Measurements from ENCODE around the gene E4F1. TPM values are rescaled to one million over a fixed set of nuclear protein-coding genes. Genes with fewer than 3 reads are reported as not detected.

E4F1 gene
- total and polyA plus RNA-seq, 2 experiments from 2014 or later, result 27.7 to 55.4 TPM

DNA sequence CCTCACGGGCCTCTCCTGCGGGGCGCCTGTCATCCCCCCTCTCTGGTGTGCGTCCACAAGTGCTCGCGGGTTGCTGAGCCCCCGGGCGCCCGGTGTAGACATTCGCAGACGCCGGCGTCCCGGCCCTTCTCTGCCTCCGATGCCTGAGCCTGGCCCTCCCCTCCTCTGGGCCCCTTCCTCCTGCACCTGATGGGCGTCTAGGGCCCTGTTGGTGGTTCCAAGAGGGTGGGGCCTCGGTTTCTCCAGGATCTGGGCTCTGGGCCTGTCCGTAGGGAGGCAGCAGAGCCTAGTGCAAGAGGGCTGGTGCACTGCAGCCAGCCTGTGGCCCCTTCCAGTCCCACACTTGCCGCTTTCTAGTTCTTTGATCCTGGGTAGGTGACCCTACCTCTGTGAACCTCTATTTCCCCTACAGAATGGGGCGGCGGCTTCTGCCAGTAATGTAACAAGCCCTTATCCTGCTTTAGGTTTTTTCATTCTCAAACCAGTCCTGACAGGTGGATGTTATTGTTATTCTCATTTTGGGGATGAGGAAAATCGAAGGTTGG is 623 bp downstream of the E4F1 start:
- Histone ChIP-seq H3K4me3 (peak overlapping the region; percentile 81), H3K27me3 (no peaks in the 10 kb centered on the region), H3K4me1 (ENCODE audit: low read depth) (peaks cover 3% of the 10 kb centered on the region), H3K27ac (peak overlapping the region; percentile 71), H3K9me3 (ENCODE audit: low read depth) (no peaks in the 10 kb centered on the region), H3K36me3 (peaks cover 4% of the 10 kb centered on the region)
- peak; percentile 38 for TF ChIP-seq CTCF (IDR thresholded peaks at IDR 0.05; ENCODE audit: low read depth, low read length)
- peak; percentile 44 to 60 for DNase-seq (ENCODE audit: low read depth in 1 of 2, low spot score in 1 of 2)

GRCh38 chr16:2226245-2226793 is 2.9 kb downstream of the E4F1 start:
- TF ChIP-seq CTCF (IDR thresholded peaks at IDR 0.05; ENCODE audit: low read depth, low read length), result no peak

DNA sequence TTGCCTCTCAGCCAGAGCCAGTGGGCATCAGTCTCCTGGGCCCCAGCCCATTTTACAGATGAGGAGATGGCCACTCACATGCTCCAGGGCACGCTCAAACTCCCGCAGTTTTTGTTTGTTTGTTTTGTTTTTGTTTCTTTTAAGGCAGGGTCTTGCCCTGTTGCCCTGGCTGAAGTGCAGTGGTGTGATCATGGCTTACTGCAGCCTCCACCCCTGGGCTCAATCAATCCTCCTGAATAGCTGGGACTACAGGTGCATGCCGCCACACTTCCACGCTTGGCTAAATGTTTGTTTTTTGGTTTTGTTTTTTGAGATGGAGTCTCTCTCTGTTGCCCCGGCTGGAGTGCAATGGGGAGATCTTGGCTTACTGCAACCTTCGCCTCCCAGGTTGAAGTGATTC is 3.5 kb downstream of the E4F1 start:
- no peaks in the 10 kb centered on the region for H3K9me3 ChIP-seq (ENCODE audit: low read depth)
- no peak for DNase-seq (ENCODE audit: low read depth in 1 of 2, low spot score in 1 of 2)
- TF ChIP-seq CTCF (IDR thresholded peaks at IDR 0.05; ENCODE audit: low read depth, low read length), result no peak
- peaks cover 3% of the 10 kb centered on the region for H3K4me1 ChIP-seq (ENCODE audit: low read depth)
- peaks cover 15% of the 10 kb centered on the region for H3K36me3 ChIP-seq
- no peak overlapping the region for H3K27ac ChIP-seq
- H3K4me3 ChIP-seq, result no peak overlapping the region
- no peaks in the 10 kb centered on the region for H3K27me3 ChIP-seq

More at GRCh38 chr16:2226245-2226793, 2.9 kb downstream of the E4F1 start:
- Histone ChIP-seq H3K4me1 (ENCODE audit: low read depth) (peaks cover 3% of the 10 kb centered on the region), H3K4me3 (no peak overlapping the region), H3K36me3 (peaks cover 14% of the 10 kb centered on the region), H3K27ac (no peak overlapping the region), H3K9me3 (ENCODE audit: low read depth) (no peaks in the 10 kb centered on the region), H3K27me3 (no peaks in the 10 kb centered on the region)
- no peak for DNase-seq (ENCODE audit: low read depth in 1 of 2, low spot score in 1 of 2)

DNA sequence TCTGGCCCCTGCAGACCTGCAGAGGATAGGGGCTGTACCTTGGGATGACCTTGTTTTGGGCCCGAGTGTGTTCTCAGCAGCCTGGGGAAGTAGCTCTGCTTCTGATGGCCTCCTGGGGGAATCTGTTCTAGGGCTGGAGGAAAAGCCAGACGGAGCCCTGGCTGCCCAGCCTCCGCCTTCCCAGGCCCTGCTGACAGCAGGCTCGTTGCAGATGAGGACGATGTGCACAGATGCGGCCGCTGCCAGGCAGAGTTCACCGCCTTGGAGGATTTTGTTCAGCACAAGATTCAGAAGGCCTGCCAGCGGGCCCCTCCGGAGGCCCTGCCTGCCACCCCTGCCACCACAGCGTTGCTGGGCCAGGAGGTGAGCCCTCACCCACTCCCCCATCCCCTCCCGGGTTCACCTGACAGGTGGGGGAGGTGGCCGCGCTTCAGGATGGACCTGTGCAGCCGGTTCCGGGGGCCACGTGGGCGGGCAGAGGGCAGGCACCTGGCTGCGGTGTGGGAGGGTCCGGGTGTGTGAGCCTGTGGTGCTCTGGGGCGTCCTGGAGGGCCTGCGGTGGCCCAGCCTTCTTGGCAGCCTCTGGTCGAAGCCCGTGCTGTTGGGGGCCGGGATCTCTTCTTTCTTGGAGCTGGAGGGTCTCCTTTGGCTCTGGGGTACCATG is 4.9 kb downstream of the E4F1 start:
- no peak overlapping the region for H3K27ac ChIP-seq
- H3K4me1 ChIP-seq (ENCODE audit: low read depth), result no peaks in the 10 kb centered on the region
- H3K36me3 ChIP-seq, result peaks cover 26% of the 10 kb centered on the region
- no peak overlapping the region for H3K4me3 ChIP-seq
- H3K27me3 ChIP-seq, result no peaks in the 10 kb centered on the region
- TF ChIP-seq CTCF (IDR thresholded peaks at IDR 0.05; ENCODE audit: low read depth, low read length), result no peak
- no peaks in the 10 kb centered on the region for H3K9me3 ChIP-seq (ENCODE audit: low read depth)
- DNase-seq (ENCODE audit: low read depth in 1 of 2, low spot score in 1 of 2), result no peak

DNA sequence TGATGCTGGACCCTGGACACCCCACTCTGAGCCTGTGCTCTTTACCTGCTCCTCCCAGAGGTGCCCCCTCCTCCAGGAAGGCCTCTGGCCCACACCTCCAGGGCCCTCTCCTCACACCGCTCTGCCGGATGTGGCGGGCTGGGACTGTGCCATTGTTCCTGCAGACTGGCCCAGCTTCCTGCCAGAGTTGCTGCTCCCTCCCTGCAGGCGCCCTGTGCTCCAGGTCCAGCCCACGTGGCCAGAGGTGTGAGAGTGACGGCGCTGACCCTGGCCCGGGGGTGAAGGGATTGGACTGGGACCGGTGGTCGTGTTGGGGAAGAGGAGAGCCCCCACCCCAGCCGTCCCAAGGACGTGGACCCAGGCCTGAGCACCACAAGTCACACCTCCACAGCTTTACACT is 5.7 kb downstream of the E4F1 start:
- Histone ChIP-seq H3K9me3 (ENCODE audit: low read depth) (no peaks in the 10 kb centered on the region), H3K4me3 (no peak overlapping the region), H3K36me3 (peaks cover 33% of the 10 kb centered on the region), H3K4me1 (ENCODE audit: low read depth) (no peaks in the 10 kb centered on the region), H3K27ac (no peak overlapping the region), H3K27me3 (no peaks in the 10 kb centered on the region)
- no peak for TF ChIP-seq CTCF (IDR thresholded peaks at IDR 0.05; ENCODE audit: low read depth, low read length)
- no peak for DNase-seq (ENCODE audit: low read depth in 1 of 2, low spot score in 1 of 2)

Measured in cardiac muscle cell (in vitro differentiated cells and primary cell).